CD8-positive, alpha-beta memory T cell (primary cell): ENCODE results near the gene PFKFB3. TPM values are rescaled to one million over a fixed set of nuclear protein-coding genes. Genes with fewer than 3 reads are reported as not detected.
A peak's percentile ranks its signal among the peaks of the same experiment; 100 is the strongest.
"Not testable (repeated sequence)": the region's sequence is repeated elsewhere in the genome, so short reads cannot be mapped to it uniquely, and the experiment has no call there.

ENCODE experiments used
- CTCF ChIA-PET: fragments of 350-600 bp; sonication (Branson Sonifier 250); formaldehyde crosslinking; loops from one replicate; lab custom pipeline; 2021; ENCODE audit warnings: antibody characterized with exemption; lab: Charles Lee
- POLR2A ChIA-PET: fragments of 350-600 bp; sonication (Branson Sonifier 250); formaldehyde crosslinking; loops from one replicate; lab custom pipeline; 2021; ENCODE audit warnings: antibody characterized with exemption; lab: Charles Lee
- DNase-seq, 5 donors: peaks; one replicate each; pipeline versions ENCODE4 v3.0.0 to v3.0.0-alpha.2; 2020 to 2022; ENCODE audit warnings: mixed read lengths in 1 of 5
- H3K27ac ChIP-seq: one replicate; pipeline ENCODE4 v1.7.0; 2013; ENCODE audit warnings: low read depth, mild to moderate bottlenecking, low read length, moderate library complexity
- H3K27me3 ChIP-seq: 2 replicates; pipeline ENCODE4 v1.7.0; 2013; ENCODE audit warnings: low read length, mild to moderate bottlenecking; ENCODE audit not compliant: insufficient read depth, poor library complexity, severe bottlenecking
- H3K36me3 ChIP-seq: 2 replicates; pipeline ENCODE4 v1.7.0; 2013; ENCODE audit warnings: mild to moderate bottlenecking, low read length, moderate library complexity; ENCODE audit not compliant: insufficient read depth
- H3K4me1 ChIP-seq: 2 replicates; pipeline ENCODE4 v1.7.0; 2013; ENCODE audit warnings: mild to moderate bottlenecking, low read length, moderate library complexity; ENCODE audit not compliant: insufficient read depth
- H3K4me3 ChIP-seq: 2 replicates; pipeline ENCODE4 v1.7.0; 2013; ENCODE audit warnings: mild to moderate bottlenecking, low read length
- H3K9me3 ChIP-seq: 2 replicates; pipeline ENCODE4 v1.7.0; 2013; ENCODE audit warnings: mild to moderate bottlenecking, low read length
- H3K27ac Mint-ChIP-seq, 8 donors: one replicate each; pipeline ENCODE4 v1.8.0; 2020 to 2021; ENCODE audit warnings: mixed read lengths in 8 of 8, mild to moderate bottlenecking in 6 of 8, inconsistent platforms in 3 of 8, moderate library complexity in 3 of 8
- H3K27me3 Mint-ChIP-seq, 2 donors: one replicate each; pipeline ENCODE4 v1.8.0; 2020 to 2021; ENCODE audit warnings: mixed read lengths in 2 of 2, mild to moderate bottlenecking in 1 of 2, moderate library complexity in 1 of 2
- H3K36me3 Mint-ChIP-seq, 3 donors: one replicate each; pipeline ENCODE4 v1.8.0; 2020 to 2021; ENCODE audit warnings: mixed read lengths in 3 of 3, inconsistent platforms in 1 of 3, mild to moderate bottlenecking in 1 of 3
- H3K4me1 Mint-ChIP-seq, 3 donors: one replicate each; pipeline ENCODE4 v1.8.0; 2020 to 2021; ENCODE audit warnings: mixed read lengths in 3 of 3, inconsistent platforms in 1 of 3, mild to moderate bottlenecking in 1 of 3
- H3K4me3 Mint-ChIP-seq, 7 donors: one replicate each; pipeline ENCODE4 v1.8.0; 2020 to 2021; ENCODE audit warnings: mixed read lengths in 7 of 7, mild to moderate bottlenecking in 6 of 7, moderate library complexity in 4 of 7, inconsistent platforms in 2 of 7
- H3K9me3 Mint-ChIP-seq, 5 donors: one replicate each; pipeline ENCODE4 v1.8.0; 2020 to 2022; ENCODE audit warnings: mixed read lengths in 5 of 5, mild to moderate bottlenecking in 3 of 5, moderate library complexity in 2 of 5, inconsistent platforms in 1 of 5
- polyA plus RNA-seq: library from polyadenylated mRNA; unstranded; fragments of 300-500 nt; fragmentation: Illumina TruSeq; gene quantifications from one replicate; pipeline ENCODE4 v1.2.3, GENCODE V29; 2021
- total RNA-seq, 2 experiments: library from RNA; stranded (reverse); gene quantifications; one replicate each; pipeline ENCODE4 v1.2.3, GENCODE V29; 2021

The PFKFB3 gene
- total and polyA plus RNA-seq, 3 experiments from 2014 or later, result 7.4 to 60.1 (median 53.6) TPM

DNA sequence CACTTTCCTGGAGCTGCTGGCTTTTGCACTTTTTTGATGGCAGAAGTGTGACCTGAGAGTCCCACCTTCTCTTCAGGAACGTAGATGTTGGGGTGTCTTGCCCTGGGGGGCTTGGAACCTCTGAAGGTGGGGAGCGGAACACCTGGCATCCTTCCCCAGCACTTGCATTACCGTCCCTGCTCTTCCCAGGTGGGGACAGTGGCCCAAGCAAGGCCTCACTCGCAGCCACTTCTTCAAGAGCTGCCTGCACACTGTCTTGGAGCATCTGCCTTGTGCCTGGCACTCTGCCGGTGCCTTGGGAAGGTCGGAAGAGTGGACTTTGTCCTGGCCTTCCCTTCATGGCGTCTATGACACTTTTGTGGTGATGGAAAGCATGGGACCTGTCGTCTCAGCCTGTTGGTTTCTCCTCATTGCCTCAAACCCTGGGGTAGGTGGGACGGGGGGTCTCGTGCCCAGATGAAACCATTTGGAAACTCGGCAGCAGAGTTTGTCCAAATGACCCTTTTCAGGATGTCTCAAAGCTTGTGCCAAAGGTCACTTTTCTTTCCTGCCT is 31.1 kb downstream of the PFKFB3 start:
- H3K4me1 ChIP-seq, result no peaks in the 10 kb centered on the region

DNA sequence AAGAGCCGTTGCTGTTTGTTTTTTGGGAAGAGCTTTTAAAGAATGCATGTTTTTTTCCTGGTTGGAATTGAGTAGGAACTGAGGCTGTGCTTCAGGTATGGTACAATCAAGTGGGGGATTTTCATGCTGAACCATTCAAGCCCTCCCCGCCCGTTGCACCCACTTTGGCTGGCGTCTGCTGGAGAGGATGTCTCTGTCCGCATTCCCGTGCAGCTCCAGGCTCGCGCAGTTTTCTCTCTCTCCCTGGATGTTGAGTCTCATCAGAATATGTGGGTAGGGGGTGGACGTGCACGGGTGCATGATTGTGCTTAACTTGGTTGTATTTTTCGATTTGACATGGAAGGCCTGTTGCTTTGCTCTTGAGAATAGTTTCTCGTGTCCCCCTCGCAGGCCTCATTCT is 31.6 kb downstream of the PFKFB3 start:
- Mint-ChIP-seq H3K27me3 (peaks cover 0 to 3% of the 10 kb centered on the region in 2 donors), H3K27ac (peak overlapping the region in 3 of 8 donors; percentile 15 to 45 (median 38)), H3K36me3 (peaks cover 3 to 68% (median 14%) of the 10 kb centered on the region in 3 donors), H3K9me3 (no peaks in the 10 kb centered on the region), H3K4me1 (peaks cover 8 to 14% (median 9%) of the 10 kb centered on the region in 3 donors), H3K4me3 (no peak overlapping the region)
- H3K36me3 ChIP-seq, result peaks cover 8% of the 10 kb centered on the region
- H3K4me3 ChIP-seq, result no peak overlapping the region
- H3K27ac ChIP-seq, result no peak overlapping the region
- CTCF ChIA-PET, result interaction anchor here (0.9 to 1.5 kb wide), 2 partner anchors 31 to 114 kb away, joined by 3 to 4 read pairs; partner anchors contain the start of gene PFKFB3
- H3K27me3 ChIP-seq, result no peaks in the 10 kb centered on the region
- no peaks in the 10 kb centered on the region for H3K4me1 ChIP-seq
- no peaks in the 10 kb centered on the region for H3K9me3 ChIP-seq
- DNase-seq, result no peak
- POLR2A ChIA-PET, result no interaction called here

More for the DNA sequence above, 31.1 kb downstream of the PFKFB3 start:
- ChIA-PET POLR2A (no interaction called here), CTCF (interaction anchor here (0.9 to 1.1 kb wide), 2 partner anchors 114 to 168 kb away, joined by 3 read pairs; no protein-coding TSS in a partner anchor)
- H3K27ac ChIP-seq, result no peak overlapping the region
- Mint-ChIP-seq H3K36me3 (peaks cover 3 to 73% (median 14%) of the 10 kb centered on the region in 3 donors), H3K27ac (peak overlapping the region in 2 of 8 donors; percentile 5 to 47), H3K4me3 (no peak overlapping the region), H3K27me3 (peaks cover 0 to 3% of the 10 kb centered on the region in 2 donors), H3K9me3 (no peaks in the 10 kb centered on the region), H3K4me1 (peaks cover 2 to 8% (median 4%) of the 10 kb centered on the region in 3 donors)
- no peaks in the 10 kb centered on the region for H3K27me3 ChIP-seq
- no peak for DNase-seq
- no peak overlapping the region for H3K4me3 ChIP-seq
- H3K9me3 ChIP-seq, result no peaks in the 10 kb centered on the region
- H3K36me3 ChIP-seq, result peaks cover 8% of the 10 kb centered on the region

DNA sequence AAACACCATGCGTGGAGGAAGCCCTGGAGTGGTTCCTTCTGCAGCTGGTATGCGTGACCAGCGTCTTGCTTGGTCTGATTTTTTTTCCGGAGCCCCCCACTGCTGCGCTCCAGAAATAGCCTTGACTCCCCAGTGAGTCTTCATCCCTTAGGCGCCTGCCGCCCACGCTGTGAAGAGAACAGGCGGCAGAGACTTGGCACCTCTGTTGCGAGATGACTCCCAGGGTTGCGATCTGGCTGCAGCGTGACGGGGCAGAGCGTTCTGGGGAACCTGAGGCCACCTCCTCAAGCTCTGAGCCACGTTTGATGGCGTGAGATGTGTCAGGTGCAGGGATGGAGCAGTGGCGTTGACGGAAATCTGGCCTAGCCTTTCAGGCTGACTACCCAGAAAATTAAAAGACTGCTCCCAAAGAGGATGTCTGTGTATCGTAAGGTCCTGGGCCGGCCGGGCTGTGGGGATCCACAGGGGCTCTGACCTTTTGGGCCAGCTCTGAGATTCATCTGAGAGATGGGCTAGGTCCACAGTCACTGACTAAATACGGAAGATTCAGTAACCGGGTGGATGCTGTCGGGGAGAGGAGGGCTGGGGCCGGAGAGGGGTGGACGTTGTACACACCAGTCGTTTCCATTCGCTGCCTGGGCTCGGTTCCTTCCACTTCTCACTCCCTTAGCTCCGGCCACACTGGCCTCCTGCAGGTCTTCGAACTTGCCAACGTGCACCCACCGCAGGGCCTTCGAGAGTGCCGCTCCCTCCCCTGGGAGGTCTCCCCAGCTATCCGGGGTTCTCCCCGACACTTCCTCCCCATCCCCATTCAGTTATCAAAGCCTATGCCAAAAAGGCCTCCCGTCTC is 33.8 kb downstream of the PFKFB3 start:
- H3K9me3 ChIP-seq, result no peaks in the 10 kb centered on the region
- H3K27ac Mint-ChIP-seq, result no peak overlapping the region
- peaks cover 8 to 24% (median 9%) of the 10 kb centered on the region in 3 donors for H3K4me1 Mint-ChIP-seq
- peaks cover 6 to 56% (median 6%) of the 10 kb centered on the region in 3 donors for H3K36me3 Mint-ChIP-seq
- DNase-seq, result no peak
- POLR2A ChIA-PET, result no interaction called here
- H3K36me3 ChIP-seq, result peaks cover 8% of the 10 kb centered on the region
- CTCF ChIA-PET, result interaction anchor here (2.0 kb wide), 1 partner anchor 39 kb away, joined by 4 read pairs; no protein-coding TSS in a partner anchor
- no peak overlapping the region for H3K4me3 Mint-ChIP-seq
- H3K27me3 Mint-ChIP-seq, result peaks cover 0 to 3% of the 10 kb centered on the region in 2 donors
- H3K4me3 ChIP-seq, result no peak overlapping the region
- no peaks in the 10 kb centered on the region for H3K9me3 Mint-ChIP-seq
- H3K27me3 ChIP-seq, result no peaks in the 10 kb centered on the region
- no peaks in the 10 kb centered on the region for H3K4me1 ChIP-seq
- no peak overlapping the region for H3K27ac ChIP-seq

DNA sequence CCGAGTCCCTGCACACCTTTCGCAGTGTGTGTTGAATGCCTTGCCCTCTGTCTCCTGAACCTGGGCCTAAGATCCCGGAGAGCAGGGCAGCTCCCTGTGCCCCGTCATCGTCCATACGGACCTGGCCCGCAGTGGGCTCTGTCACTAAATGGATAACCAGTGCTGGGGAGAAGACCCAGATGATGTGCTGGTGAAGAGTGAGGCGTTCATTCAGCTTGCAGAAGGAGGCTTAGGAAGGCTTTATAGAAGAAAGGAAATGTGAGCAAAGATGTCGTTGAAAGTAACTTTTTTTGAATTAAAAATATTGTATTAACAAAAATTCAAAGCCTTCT is 34.4 kb downstream of the PFKFB3 start:
- ChIA-PET CTCF (no interaction called here), POLR2A (no interaction called here)
- H3K4me3 Mint-ChIP-seq, result no peak overlapping the region
- Histone ChIP-seq H3K27ac (no peak overlapping the region), H3K27me3 (no peaks in the 10 kb centered on the region), H3K4me3 (no peak overlapping the region), H3K4me1 (no peaks in the 10 kb centered on the region), H3K9me3 (no peaks in the 10 kb centered on the region), H3K36me3 (peaks cover 8% of the 10 kb centered on the region)
- H3K9me3 Mint-ChIP-seq, result no peaks in the 10 kb centered on the region
- no peak for DNase-seq
- no peaks in the 10 kb centered on the region for H3K27me3 Mint-ChIP-seq
- H3K36me3 Mint-ChIP-seq, result peaks cover 6 to 53% (median 6%) of the 10 kb centered on the region in 3 donors
- peak overlapping the region in 2 of 8 donors; percentile 46 to 85 for H3K27ac Mint-ChIP-seq
- H3K4me1 Mint-ChIP-seq, result peaks cover 8 to 24% (median 9%) of the 10 kb centered on the region in 3 donors

DNA sequence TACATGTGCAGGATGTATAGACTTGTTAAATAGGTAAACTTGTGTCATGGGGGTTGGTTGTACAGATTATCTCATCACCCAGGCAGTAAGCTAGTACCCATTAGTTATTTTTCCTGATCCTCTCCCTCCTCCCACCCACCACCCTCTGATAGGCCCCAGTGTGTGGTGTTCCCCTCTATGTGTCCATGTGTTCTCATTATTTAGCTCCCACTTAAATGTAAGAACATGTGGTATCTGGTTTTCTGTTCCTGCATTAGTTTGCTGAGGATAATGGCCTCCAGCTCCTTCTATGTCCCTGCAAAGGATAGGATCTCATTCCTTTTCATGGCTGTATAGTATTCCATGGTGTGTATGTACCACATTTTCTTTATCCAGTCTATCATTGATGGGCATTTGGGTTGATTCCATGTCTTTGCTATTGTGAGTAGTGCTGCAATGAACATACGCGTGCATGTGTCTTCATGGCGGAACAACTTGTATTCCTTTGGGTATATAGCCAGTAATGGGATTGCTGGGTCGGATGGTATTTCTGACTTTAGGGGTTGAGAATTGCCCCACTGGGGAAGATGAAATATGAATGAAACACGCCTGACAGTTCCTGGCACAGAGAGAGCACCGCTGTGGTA is 36.0 kb downstream of the PFKFB3 start:
- H3K36me3 ChIP-seq, H3K27ac ChIP-seq, H3K27me3 Mint-ChIP-seq, H3K9me3 Mint-ChIP-seq, H3K9me3 ChIP-seq, H3K4me3 ChIP-seq, H3K27me3 ChIP-seq, H3K4me1 ChIP-seq, DNase-seq, POLR2A ChIA-PET, H3K4me3 Mint-ChIP-seq: not testable (repeated sequence)
- Mint-ChIP-seq H3K36me3 (peaks cover 5 to 42% (median 6%) of the 10 kb centered on the region in 3 donors), H3K4me1 (peaks cover 8 to 24% (median 9%) of the 10 kb centered on the region in 3 donors), H3K27ac (peak overlapping the region in 5 of 8 donors; percentile 1 to 73 (median 59))
- CTCF ChIA-PET, result interaction anchor here (1.1 kb wide), 1 partner anchor 36 kb away, joined by 3 read pairs; the partner anchor contains the start of gene PFKFB3

DNA sequence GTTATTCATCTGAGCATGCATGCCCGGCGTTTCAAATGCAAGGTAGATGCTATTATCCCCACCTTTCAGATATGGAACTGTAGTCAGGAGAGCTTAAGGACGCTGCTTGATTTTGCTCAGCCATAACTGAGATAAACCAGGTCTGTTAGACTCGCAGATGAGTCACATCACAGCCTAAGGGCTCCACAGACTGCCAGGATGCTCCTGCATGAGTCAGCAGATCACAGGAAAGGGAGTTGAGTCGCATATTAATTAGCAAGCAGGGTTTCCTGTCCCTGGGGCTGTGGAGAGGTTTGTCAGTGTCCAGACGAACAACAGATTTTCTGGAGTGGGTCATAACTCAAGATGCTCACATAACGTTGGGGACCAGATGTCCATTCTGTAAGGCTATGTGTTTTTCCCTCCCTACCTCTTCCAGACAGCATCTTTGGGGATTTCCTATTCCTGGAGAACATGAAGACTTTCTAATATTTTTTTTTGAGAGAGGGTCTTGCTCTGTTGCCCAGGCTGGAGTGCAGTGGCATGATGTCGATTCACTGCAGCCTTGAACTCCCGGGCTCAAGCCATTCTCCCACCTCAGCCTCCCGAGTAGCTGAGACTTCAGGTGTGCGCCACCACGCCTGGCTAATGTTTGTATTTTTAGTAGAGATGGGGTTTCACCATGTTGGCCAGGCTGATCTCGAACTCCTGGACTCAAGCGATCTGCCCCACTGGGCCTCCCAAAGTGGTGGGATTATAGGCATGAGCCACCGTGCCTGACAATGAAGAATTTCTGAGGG is 36.7 kb downstream of the PFKFB3 start:
- peak in 4 of 5 donors; percentile 15 to 71 (median 18) for DNase-seq
- peaks cover 5 to 35% (median 6%) of the 10 kb centered on the region in 3 donors for H3K36me3 Mint-ChIP-seq
- no peaks in the 10 kb centered on the region for H3K4me1 ChIP-seq
- H3K9me3 Mint-ChIP-seq, result no peaks in the 10 kb centered on the region
- H3K27ac ChIP-seq, result no peak overlapping the region
- no peaks in the 10 kb centered on the region for H3K27me3 Mint-ChIP-seq
- H3K27me3 ChIP-seq, result no peaks in the 10 kb centered on the region
- no peak overlapping the region for H3K4me3 Mint-ChIP-seq
- H3K9me3 ChIP-seq, result no peaks in the 10 kb centered on the region
- POLR2A ChIA-PET, result no interaction called here
- H3K4me1 Mint-ChIP-seq, result peaks cover 8 to 24% (median 9%) of the 10 kb centered on the region in 3 donors
- no peak overlapping the region for H3K4me3 ChIP-seq
- H3K27ac Mint-ChIP-seq, result peak overlapping the region in 6 of 8 donors; percentile 1 to 73 (median 54)
- CTCF ChIA-PET, result no interaction called here
- no peaks in the 10 kb centered on the region for H3K36me3 ChIP-seq

DNA sequence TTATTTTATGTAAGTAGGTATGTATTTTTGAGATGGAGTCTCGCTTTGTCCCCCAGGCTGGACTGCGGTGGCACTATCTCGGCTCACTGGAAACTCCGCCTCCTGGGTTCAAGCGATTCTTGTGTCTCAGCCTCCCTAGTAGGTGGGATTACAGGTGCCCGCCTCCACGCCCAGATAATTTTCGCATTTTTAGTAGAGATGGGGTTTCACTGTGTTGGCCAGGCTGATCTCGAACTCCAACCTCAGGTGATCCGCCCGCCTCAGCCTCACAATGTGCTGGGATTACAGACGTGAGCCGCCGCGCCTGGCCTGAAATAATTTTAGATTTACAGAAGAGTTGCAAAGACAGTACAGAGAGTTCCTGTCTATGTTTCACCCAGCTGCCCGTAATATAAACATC is 37.5 kb downstream of the PFKFB3 start:
- no peaks in the 10 kb centered on the region for H3K27me3 Mint-ChIP-seq
- POLR2A ChIA-PET, result no interaction called here
- H3K9me3 Mint-ChIP-seq, result no peaks in the 10 kb centered on the region
- CTCF ChIA-PET, result no interaction called here
- H3K4me1 ChIP-seq, result no peaks in the 10 kb centered on the region
- H3K36me3 Mint-ChIP-seq, result peaks cover 5 to 28% (median 5%) of the 10 kb centered on the region in 3 donors
- no peak overlapping the region for H3K4me3 ChIP-seq
- peaks cover 8 to 24% (median 9%) of the 10 kb centered on the region in 3 donors for H3K4me1 Mint-ChIP-seq
- H3K4me3 Mint-ChIP-seq, result no peak overlapping the region
- H3K27me3 ChIP-seq, result no peaks in the 10 kb centered on the region
- no peak for DNase-seq
- H3K36me3 ChIP-seq, result no peaks in the 10 kb centered on the region
- H3K27ac Mint-ChIP-seq, result peak overlapping the region in 2 of 8 donors; percentile 9 to 33
- H3K27ac ChIP-seq, result no peak overlapping the region
- no peaks in the 10 kb centered on the region for H3K9me3 ChIP-seq
